ENCODE results near the gene CETN1.

CETN1 gene

GRCh38 chr18:595068-595467 lies 14.9 kb downstream of the CETN1 start:
- no peak overlapping the region for H2BK15ac ChIP-seq (ENCODE audit: low read length)
- H2BK5ac ChIP-seq (ENCODE audit: low read length), result no peak overlapping the region
- H3K79me1 ChIP-seq (ENCODE audit: low read depth, low read length), result no peaks in the 10 kb centered on the region
- no peak overlapping the region for H4K8ac ChIP-seq (ENCODE audit: low read depth, low read length)
- DNase-seq (ENCODE audit: low spot score), result no peak
- no peaks in the 10 kb centered on the region for H3K9me3 ChIP-seq (replicated peaks in 1 of 2; ENCODE audit: control insufficient read depth in 2 of 2, insufficient read depth in 1 of 2, low read depth in 1 of 2, low read length in 2 of 2)
- H4K91ac ChIP-seq (ENCODE audit: low read depth, low read length, poor library complexity), result no peak overlapping the region
- no peak overlapping the region for H3K23ac ChIP-seq (ENCODE audit: low read depth, low read length, poor library complexity)
- no peaks in the 10 kb centered on the region for H3K36me3 ChIP-seq (replicated peaks in 1 of 2; ENCODE audit: control insufficient read depth in 2 of 2, insufficient read depth in 2 of 2, low read length in 2 of 2)
- H3K9ac ChIP-seq (ENCODE audit: low read depth, low read length, poor library complexity), result no peak overlapping the region
- peaks cover 0 to 16% (median 0%) of the 10 kb centered on the region in 3 experiments for H3K27me3 ChIP-seq (ENCODE audit: control insufficient read depth in 3 of 3, insufficient read depth in 3 of 3, low read depth in 1 of 3, low read length in 3 of 3)
- WGBS, 2 donors (ENCODE audit: extremely low coverage in 2 of 2, insufficient read length in 2 of 2, insufficient replicate concordance in 1 of 2), result no CpG with 5 or more reads among the region's 4 CpGs
- H3K4me3 ChIP-seq (ENCODE audit: low read length in 2 of 2), result no peak overlapping the region
- no peak overlapping the region for H2AK5ac ChIP-seq (ENCODE audit: low read depth, low read length)
- no peak overlapping the region for H3K14ac ChIP-seq (ENCODE audit: low read length)
- no peak overlapping the region for H3K4ac ChIP-seq (ENCODE audit: low read length)
- no peak overlapping the region for H2AFZ ChIP-seq (ENCODE audit: low read length)
- no peak overlapping the region for H2BK12ac ChIP-seq (ENCODE audit: low read length)
- H3K27ac ChIP-seq (replicated peaks; ENCODE audit: low read length), result no peak overlapping the region
- no peak overlapping the region for H3K18ac ChIP-seq (ENCODE audit: low read length)
- H3K4me1 ChIP-seq (ENCODE audit: control insufficient read depth in 2 of 2, insufficient read depth in 1 of 2, low read depth in 1 of 2, low read length in 2 of 2), result no peaks in the 10 kb centered on the region
- no peak overlapping the region for H3K4me2 ChIP-seq (ENCODE audit: insufficient read depth, low read length, poor library complexity, severe bottlenecking)
- no peak overlapping the region for H2BK120ac ChIP-seq (ENCODE audit: low read depth, low read length)

- Histone ChIP-seq H3K4ac (ENCODE audit: low read length) (no peak overlapping the region), H2BK5ac (ENCODE audit: low read length) (no peak overlapping the region), H3K9me3 (replicated peaks in 1 of 2; ENCODE audit: control insufficient read depth in 2 of 2, insufficient read depth in 1 of 2, low read depth in 1 of 2, low read length in 2 of 2) (no peaks in the 10 kb centered on the region), H3K27ac (replicated peaks; ENCODE audit: low read length) (no peak overlapping the region), H4K91ac (ENCODE audit: low read depth, low read length, poor library complexity) (no peak overlapping the region), H4K8ac (ENCODE audit: low read depth, low read length) (no peak overlapping the region), H3K18ac (ENCODE audit: low read length) (no peak overlapping the region), H3K4me1 (ENCODE audit: control insufficient read depth in 2 of 2, insufficient read depth in 1 of 2, low read depth in 1 of 2, low read length in 2 of 2) (no peaks in the 10 kb centered on the region), H2AK5ac (ENCODE audit: low read depth, low read length) (no peak overlapping the region), H3K23ac (ENCODE audit: low read depth, low read length, poor library complexity) (no peak overlapping the region), H3K14ac (ENCODE audit: low read length) (no peak overlapping the region), H2BK120ac (ENCODE audit: low read depth, low read length) (no peak overlapping the region), H3K9ac (ENCODE audit: low read depth, low read length, poor library complexity) (no peak overlapping the region), H3K4me2 (ENCODE audit: insufficient read depth, low read length, poor library complexity, severe bottlenecking) (no peak overlapping the region), H2BK12ac (ENCODE audit: low read length) (no peak overlapping the region), H3K4me3 (ENCODE audit: low read length in 2 of 2) (no peak overlapping the region), H2AFZ (ENCODE audit: low read length) (no peak overlapping the region), H3K27me3 (ENCODE audit: control insufficient read depth in 3 of 3, insufficient read depth in 3 of 3, low read depth in 1 of 3, low read length in 3 of 3) (peaks cover 0 to 16% (median 0%) of the 10 kb centered on the region in 3 experiments), H2BK15ac (ENCODE audit: low read length) (no peak overlapping the region), H3K79me1 (ENCODE audit: low read depth, low read length) (no peaks in the 10 kb centered on the region), H3K36me3 (replicated peaks in 1 of 2; ENCODE audit: control insufficient read depth in 2 of 2, insufficient read depth in 2 of 2, low read length in 2 of 2) (no peaks in the 10 kb centered on the region)
- WGBS, 2 donors (ENCODE audit: extremely low coverage in 2 of 2, insufficient read length in 2 of 2, insufficient replicate concordance in 1 of 2), result no CpG with 5 or more reads among the region's 1 CpG
- no peak for DNase-seq (ENCODE audit: low spot score)
These were observed 15.4 kb downstream of the CETN1 start for GRCh38 chr18:595571-595970.

- H2AFZ ChIP-seq (ENCODE audit: low read length), result no peak overlapping the region
- no peak overlapping the region for H3K14ac ChIP-seq (ENCODE audit: low read length)
- no peak overlapping the region for H4K91ac ChIP-seq (ENCODE audit: low read depth, low read length, poor library complexity)
- H3K4me2 ChIP-seq (ENCODE audit: insufficient read depth, low read length, poor library complexity, severe bottlenecking), result peak overlapping the region; percentile 3
- DNase-seq (ENCODE audit: low spot score), result peak; percentile 37
- no peak overlapping the region for H2BK15ac ChIP-seq (ENCODE audit: low read length)
- H3K4me3 ChIP-seq (ENCODE audit: low read length in 2 of 2), result no peak overlapping the region
- H3K27me3 ChIP-seq (ENCODE audit: control insufficient read depth in 3 of 3, insufficient read depth in 3 of 3, low read depth in 1 of 3, low read length in 3 of 3), result peaks cover 0 to 16% (median 0%) of the 10 kb centered on the region in 3 experiments
- H3K4me1 ChIP-seq (ENCODE audit: control insufficient read depth in 2 of 2, insufficient read depth in 1 of 2, low read depth in 1 of 2, low read length in 2 of 2), result no peaks in the 10 kb centered on the region
- H3K23ac ChIP-seq (ENCODE audit: low read depth, low read length, poor library complexity), result no peak overlapping the region
- no CpG with 5 or more reads among the region's 24 CpGs for WGBS, 2 donors (ENCODE audit: extremely low coverage in 2 of 2, insufficient read length in 2 of 2, insufficient replicate concordance in 1 of 2)
- no peaks in the 10 kb centered on the region for H3K79me1 ChIP-seq (ENCODE audit: low read depth, low read length)
- H3K9ac ChIP-seq (ENCODE audit: low read depth, low read length, poor library complexity), result no peak overlapping the region
- H2BK5ac ChIP-seq (ENCODE audit: low read length), result no peak overlapping the region
- no peak overlapping the region for H4K8ac ChIP-seq (ENCODE audit: low read depth, low read length)
- no peak overlapping the region for H3K4ac ChIP-seq (ENCODE audit: low read length)
- no peak overlapping the region for H2AK5ac ChIP-seq (ENCODE audit: low read depth, low read length)
- H2BK12ac ChIP-seq (ENCODE audit: low read length), result no peak overlapping the region
- H3K18ac ChIP-seq (ENCODE audit: low read length), result peak overlapping the region; percentile 72
- H3K9me3 ChIP-seq (replicated peaks in 1 of 2; ENCODE audit: control insufficient read depth in 2 of 2, insufficient read depth in 1 of 2, low read depth in 1 of 2, low read length in 2 of 2), result no peaks in the 10 kb centered on the region
- no peaks in the 10 kb centered on the region for H3K36me3 ChIP-seq (replicated peaks in 1 of 2; ENCODE audit: control insufficient read depth in 2 of 2, insufficient read depth in 2 of 2, low read length in 2 of 2)
- H2BK120ac ChIP-seq (ENCODE audit: low read depth, low read length), result no peak overlapping the region
- no peak overlapping the region for H3K27ac ChIP-seq (replicated peaks; ENCODE audit: low read length)
These were observed 16.2 kb downstream of the CETN1 start for GRCh38 chr18:596288-596881.

GRCh38 chr18:598124-598589 lies 18.0 kb downstream of the CETN1 start:
- H3K9ac ChIP-seq (ENCODE audit: low read depth, low read length, poor library complexity), result no peak overlapping the region
- no peak overlapping the region for H3K4me2 ChIP-seq (ENCODE audit: insufficient read depth, low read length, poor library complexity, severe bottlenecking)
- H3K27me3 ChIP-seq (ENCODE audit: control insufficient read depth in 3 of 3, insufficient read depth in 3 of 3, low read depth in 1 of 3, low read length in 3 of 3), result peaks cover 0 to 16% (median 0%) of the 10 kb centered on the region in 3 experiments
- no peak overlapping the region for H3K23ac ChIP-seq (ENCODE audit: low read depth, low read length, poor library complexity)
- no peak overlapping the region for H4K8ac ChIP-seq (ENCODE audit: low read depth, low read length)
- no peak overlapping the region for H2BK5ac ChIP-seq (ENCODE audit: low read length)
- no peaks in the 10 kb centered on the region for H3K36me3 ChIP-seq (replicated peaks in 1 of 2; ENCODE audit: control insufficient read depth in 2 of 2, insufficient read depth in 2 of 2, low read length in 2 of 2)
- H3K14ac ChIP-seq (ENCODE audit: low read length), result no peak overlapping the region
- no CpG with 5 or more reads among the region's 6 CpGs for WGBS, 2 donors (ENCODE audit: extremely low coverage in 2 of 2, insufficient read length in 2 of 2, insufficient replicate concordance in 1 of 2)
- DNase-seq (ENCODE audit: low spot score), result no peak
- no peak overlapping the region for H2BK120ac ChIP-seq (ENCODE audit: low read depth, low read length)
- H3K4me1 ChIP-seq (ENCODE audit: control insufficient read depth in 2 of 2, insufficient read depth in 1 of 2, low read depth in 1 of 2, low read length in 2 of 2), result no peaks in the 10 kb centered on the region
- H2AK5ac ChIP-seq (ENCODE audit: low read depth, low read length), result no peak overlapping the region
- H3K79me1 ChIP-seq (ENCODE audit: low read depth, low read length), result no peaks in the 10 kb centered on the region
- H2AFZ ChIP-seq (ENCODE audit: low read length), result no peak overlapping the region
- H3K27ac ChIP-seq (replicated peaks; ENCODE audit: low read length), result no peak overlapping the region
- no peak overlapping the region for H2BK12ac ChIP-seq (ENCODE audit: low read length)
- H2BK15ac ChIP-seq (ENCODE audit: low read length), result no peak overlapping the region
- H3K4me3 ChIP-seq (ENCODE audit: low read length in 2 of 2), result no peak overlapping the region
- H4K91ac ChIP-seq (ENCODE audit: low read depth, low read length, poor library complexity), result no peak overlapping the region
- H3K4ac ChIP-seq (ENCODE audit: low read length), result no peak overlapping the region
- H3K9me3 ChIP-seq (replicated peaks in 1 of 2; ENCODE audit: control insufficient read depth in 2 of 2, insufficient read depth in 1 of 2, low read depth in 1 of 2, low read length in 2 of 2), result no peaks in the 10 kb centered on the region
- H3K18ac ChIP-seq (ENCODE audit: low read length), result no peak overlapping the region
